GM18502 (cell line): ENCODE data around the gene CHMP3.
"Not testable (repeated sequence)": the region's sequence is repeated elsewhere in the genome, so short reads cannot be mapped to it uniquely, and the experiment has no call there.

Source experiments
- ATAC-seq: cut with Tn5 transposase; IDR thresholded peaks from one replicate; pipeline ENCODE4 v1.9.1; 2021; ENCODE audit warnings: mild to moderate bottlenecking; ENCODE audit not compliant: unreplicated experiment, poor library complexity

The CHMP3 gene

GRCh38 chr2:86549963-86550725, 13.1 kb downstream of the CHMP3 start:
- not testable (repeated sequence) for ATAC-seq

GRCh38 chr2:86549440-86549839, 13.8 kb downstream of the CHMP3 start:
- ATAC-seq: not testable (repeated sequence)

- not testable (repeated sequence) for ATAC-seq
These were observed 14.3 kb downstream of the CHMP3 start for GRCh38 chr2:86548913-86549396.

GRCh38 chr2:86548165-86548912, 14.9 kb downstream of the CHMP3 start:
- not testable (repeated sequence) for ATAC-seq

GRCh38 chr2:86545296-86545924, 17.8 kb downstream of the CHMP3 start:
- ATAC-seq: not testable (repeated sequence)

- not testable (repeated sequence) for ATAC-seq
These were observed 18.8 kb downstream of the CHMP3 start for GRCh38 chr2:86544278-86545099.

- no peak for ATAC-seq
These were observed 19.4 kb downstream of the CHMP3 start for GRCh38 chr2:86543793-86544192.

GRCh38 chr2:86543335-86543734, 19.9 kb downstream of the CHMP3 start:
- ATAC-seq: no peak

- ATAC-seq: no peak
These were observed 20.4 kb downstream of the CHMP3 start for GRCh38 chr2:86542814-86543213.

GRCh38 chr2:86541334-86541733, 21.9 kb downstream of the CHMP3 start:
- ATAC-seq: no peak

GRCh38 chr2:86533589-86533988, 29.7 kb downstream of the CHMP3 start:
- no peak for ATAC-seq

GRCh38 chr2:86525421-86526340, 37.6 kb downstream of the CHMP3 start:
- no peak for ATAC-seq

GRCh38 chr2:86523491-86523890, 39.8 kb downstream of the CHMP3 start:
- ATAC-seq: no peak

- ATAC-seq: no peak
These were observed 40.5 kb downstream of the CHMP3 start for GRCh38 chr2:86522711-86523110.

GRCh38 chr2:86521922-86522321, 41.3 kb downstream of the CHMP3 start:
- ATAC-seq: no peak

GRCh38 chr2:86520153-86520552, 43.1 kb downstream of the CHMP3 start:
- no peak for ATAC-seq

GRCh38 chr2:86519349-86519748, 43.9 kb downstream of the CHMP3 start:
- ATAC-seq: no peak

- no peak for ATAC-seq
These were observed 44.8 kb downstream of the CHMP3 start for GRCh38 chr2:86518481-86518880.
